Osteocyte (in vitro differentiated cells): ENCODE measurements around the gene LRFN4. TPM values are rescaled to one million over a fixed set of nuclear protein-coding genes. Genes with fewer than 3 reads are reported as not detected.

Experiments
- DNase-seq: peaks from one replicate; pipeline ENCODE4 v3.0.0; 2021; ENCODE audit warnings: mixed read lengths; ENCODE audit not compliant: unreplicated experiment; ENCODE audit errors: extremely low spot score
- H3K27ac Mint-ChIP-seq: one replicate; pipeline ENCODE4 v1.8.0; 2021; ENCODE audit warnings: mild to moderate bottlenecking, mixed read lengths; ENCODE audit not compliant: unreplicated experiment
- H3K27me3 Mint-ChIP-seq: one replicate; pipeline ENCODE4 v1.8.0; 2021; ENCODE audit warnings: mixed read lengths; ENCODE audit not compliant: unreplicated experiment
- H3K36me3 Mint-ChIP-seq: one replicate; pipeline ENCODE4 v1.8.0; 2021; ENCODE audit warnings: mixed read lengths; ENCODE audit not compliant: unreplicated experiment
- H3K4me1 Mint-ChIP-seq: one replicate; pipeline ENCODE4 v1.8.0; 2021; ENCODE audit warnings: mixed read lengths; ENCODE audit not compliant: unreplicated experiment
- H3K4me3 Mint-ChIP-seq: one replicate; pipeline ENCODE4 v1.8.0; 2021; ENCODE audit warnings: mild to moderate bottlenecking, moderate library complexity, mixed read lengths; ENCODE audit not compliant: unreplicated experiment
- H3K9me3 Mint-ChIP-seq: one replicate; pipeline ENCODE4 v1.8.0; 2021; ENCODE audit warnings: mixed read lengths; ENCODE audit not compliant: unreplicated experiment
- total RNA-seq: library from RNA; stranded (reverse); gene quantifications from 2 replicates; pipeline ENCODE4 v1.2.1, GENCODE V29; 2021
- TF ChIP-seq, protein P1 (sequence below): fragments of 200-600 bp; sonication (generic); IDR thresholded peaks from 2 replicates; pipeline ENCODE4 v1.5.0; 2021; ENCODE audit warnings: antibody characterized with exemption, mild to moderate bottlenecking, moderate library complexity

The LRFN4 gene
- total RNA-seq, 1 donor from 2014 or later: 45.0 TPM

DNA sequence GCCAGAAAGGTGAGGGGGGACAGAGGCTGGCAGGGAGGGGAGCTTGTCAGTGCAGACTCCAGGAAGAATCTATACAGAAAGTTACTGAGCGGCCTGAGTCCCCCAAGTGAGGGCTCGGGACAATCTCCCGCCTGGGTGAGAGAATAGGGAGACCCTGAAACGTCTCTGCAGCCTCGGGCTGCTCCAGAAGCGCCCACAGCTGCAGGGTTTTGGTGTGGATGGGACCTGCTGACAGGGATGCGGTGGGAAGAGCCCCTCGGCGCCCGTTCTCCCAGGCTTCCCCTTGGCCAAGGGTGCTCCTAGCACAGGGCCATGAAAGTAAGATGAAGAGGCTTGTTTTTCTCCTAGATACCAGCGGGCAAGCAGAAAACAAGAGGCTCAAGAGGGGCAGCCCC, 14.4 kb upstream of the LRFN4 start:
- peaks cover 32% of the 10 kb centered on the region for H3K4me1 Mint-ChIP-seq
- H3K4me3 Mint-ChIP-seq: peak overlapping the region; percentile 92
- H3K27ac Mint-ChIP-seq: peak overlapping the region; percentile 94
- H3K27me3 Mint-ChIP-seq: no peaks in the 10 kb centered on the region
- H3K36me3 Mint-ChIP-seq: peaks cover 13% of the 10 kb centered on the region
- H3K9me3 Mint-ChIP-seq: no peaks in the 10 kb centered on the region
- TF ChIP-seq, protein P1, sequence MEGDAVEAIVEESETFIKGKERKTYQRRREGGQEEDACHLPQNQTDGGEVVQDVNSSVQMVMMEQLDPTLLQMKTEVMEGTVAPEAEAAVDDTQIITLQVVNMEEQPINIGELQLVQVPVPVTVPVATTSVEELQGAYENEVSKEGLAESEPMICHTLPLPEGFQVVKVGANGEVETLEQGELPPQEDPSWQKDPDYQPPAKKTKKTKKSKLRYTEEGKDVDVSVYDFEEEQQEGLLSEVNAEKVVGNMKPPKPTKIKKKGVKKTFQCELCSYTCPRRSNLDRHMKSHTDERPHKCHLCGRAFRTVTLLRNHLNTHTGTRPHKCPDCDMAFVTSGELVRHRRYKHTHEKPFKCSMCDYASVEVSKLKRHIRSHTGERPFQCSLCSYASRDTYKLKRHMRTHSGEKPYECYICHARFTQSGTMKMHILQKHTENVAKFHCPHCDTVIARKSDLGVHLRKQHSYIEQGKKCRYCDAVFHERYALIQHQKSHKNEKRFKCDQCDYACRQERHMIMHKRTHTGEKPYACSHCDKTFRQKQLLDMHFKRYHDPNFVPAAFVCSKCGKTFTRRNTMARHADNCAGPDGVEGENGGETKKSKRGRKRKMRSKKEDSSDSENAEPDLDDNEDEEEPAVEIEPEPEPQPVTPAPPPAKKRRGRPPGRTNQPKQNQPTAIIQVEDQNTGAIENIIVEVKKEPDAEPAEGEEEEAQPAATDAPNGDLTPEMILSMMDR: no peak
- DNase-seq: no peak

DNA sequence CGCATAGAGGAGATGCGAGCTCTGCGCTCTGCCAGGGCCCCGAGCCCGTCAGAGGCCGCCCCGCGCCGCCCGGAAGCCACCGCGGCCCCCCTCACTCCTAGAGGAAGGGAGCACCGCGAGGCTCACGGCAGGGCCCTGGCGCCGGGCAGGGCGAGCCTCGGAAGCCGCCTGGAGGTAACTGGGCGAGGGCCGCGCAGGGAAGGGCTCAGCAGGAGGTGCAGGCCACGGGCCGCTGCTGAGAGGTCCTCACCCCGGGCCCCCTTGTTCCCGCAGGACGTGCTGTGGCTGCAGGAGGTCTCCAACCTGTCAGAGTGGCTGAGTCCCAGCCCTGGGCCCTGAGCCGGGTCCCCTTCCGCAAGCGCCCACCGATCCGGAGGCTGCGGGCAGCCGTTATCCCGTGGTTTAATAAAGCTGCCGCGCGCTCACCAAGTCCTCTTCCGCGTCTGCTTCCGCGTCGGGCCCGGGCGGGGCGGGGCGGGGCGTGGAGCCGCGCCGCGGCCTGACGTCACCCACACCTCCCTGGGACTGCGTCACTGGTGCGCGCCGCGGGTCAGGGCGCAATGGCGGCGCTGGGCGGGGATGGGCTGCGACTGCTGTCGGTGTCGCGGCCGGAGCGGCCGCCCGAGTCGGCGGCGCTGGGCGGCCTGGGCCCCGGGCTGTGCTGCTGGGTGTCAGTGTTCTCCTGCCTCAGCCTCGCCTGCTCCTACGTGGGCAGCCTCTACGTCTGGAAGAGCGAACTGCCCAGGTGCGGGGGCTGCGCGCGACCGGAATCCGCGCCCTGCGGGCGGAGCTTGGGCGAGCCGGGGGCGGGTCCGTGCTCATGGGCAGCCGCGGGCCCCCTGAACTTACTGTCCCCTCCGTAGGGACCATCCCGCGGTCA, 13.7 kb upstream of the LRFN4 start, which contains the start of gene RCE1:
Gene RCE1 (plus strand): TSS at position 546 of the 880 bp plus-strand sequence. CDS start 15 bp downstream, at position 561.
- H3K4me3 Mint-ChIP-seq: peak within 1 kb of the TSS; percentile 93
- TF ChIP-seq, protein P1: no peak
- H3K36me3 Mint-ChIP-seq: peaks cover 13% of the 10 kb centered on the region
- DNase-seq: peak; percentile 96
- peaks cover 32% of the 10 kb centered on the region for H3K4me1 Mint-ChIP-seq
- no peaks in the 10 kb centered on the region for H3K9me3 Mint-ChIP-seq
- no peaks in the 10 kb centered on the region for H3K27me3 Mint-ChIP-seq
- peak within 1 kb of the TSS; percentile 94 for H3K27ac Mint-ChIP-seq

DNA sequence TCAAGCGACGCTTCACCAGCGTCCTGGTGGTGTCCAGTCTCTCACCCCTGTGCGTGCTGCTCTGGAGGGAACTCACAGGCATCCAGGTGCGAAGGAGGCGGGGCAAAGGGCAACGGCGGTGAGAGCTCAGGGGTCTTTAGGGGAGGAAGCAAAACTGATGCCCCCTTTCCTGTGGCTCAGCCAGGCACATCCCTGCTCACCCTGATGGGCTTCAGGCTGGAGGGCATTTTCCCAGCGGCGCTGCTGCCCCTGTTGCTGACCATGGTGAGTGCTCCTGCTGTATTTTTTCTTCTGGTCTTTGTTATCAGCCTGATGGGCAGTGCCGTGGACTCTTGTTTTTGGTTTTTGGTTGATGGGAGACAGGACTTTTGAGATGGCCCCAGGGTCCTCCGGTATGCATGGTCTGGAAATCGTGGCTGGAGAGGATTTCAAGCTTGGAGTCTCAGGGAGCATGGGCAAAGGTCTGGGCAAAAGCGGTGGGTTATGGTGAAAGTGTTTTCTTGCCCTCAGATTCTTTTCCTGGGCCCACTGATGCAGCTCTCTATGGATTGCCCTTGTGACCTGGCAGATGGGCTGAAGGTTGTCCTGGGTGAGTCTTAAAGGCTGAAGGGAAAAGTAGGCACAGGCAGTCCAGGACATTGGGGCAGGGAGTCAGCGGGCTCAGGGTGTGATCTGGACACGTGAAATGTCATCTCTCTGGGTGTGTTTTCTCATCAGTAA, 12.9 kb upstream of the LRFN4 start:
- DNase-seq: no peak
- TF ChIP-seq, protein P1: no peak
- peaks cover 13% of the 10 kb centered on the region for H3K36me3 Mint-ChIP-seq
- peak overlapping the region; percentile 91 for H3K27ac Mint-ChIP-seq
- peak overlapping the region; percentile 93 for H3K4me3 Mint-ChIP-seq
- H3K4me1 Mint-ChIP-seq: peaks cover 32% of the 10 kb centered on the region
- no peaks in the 10 kb centered on the region for H3K9me3 Mint-ChIP-seq
- no peaks in the 10 kb centered on the region for H3K27me3 Mint-ChIP-seq

DNA sequence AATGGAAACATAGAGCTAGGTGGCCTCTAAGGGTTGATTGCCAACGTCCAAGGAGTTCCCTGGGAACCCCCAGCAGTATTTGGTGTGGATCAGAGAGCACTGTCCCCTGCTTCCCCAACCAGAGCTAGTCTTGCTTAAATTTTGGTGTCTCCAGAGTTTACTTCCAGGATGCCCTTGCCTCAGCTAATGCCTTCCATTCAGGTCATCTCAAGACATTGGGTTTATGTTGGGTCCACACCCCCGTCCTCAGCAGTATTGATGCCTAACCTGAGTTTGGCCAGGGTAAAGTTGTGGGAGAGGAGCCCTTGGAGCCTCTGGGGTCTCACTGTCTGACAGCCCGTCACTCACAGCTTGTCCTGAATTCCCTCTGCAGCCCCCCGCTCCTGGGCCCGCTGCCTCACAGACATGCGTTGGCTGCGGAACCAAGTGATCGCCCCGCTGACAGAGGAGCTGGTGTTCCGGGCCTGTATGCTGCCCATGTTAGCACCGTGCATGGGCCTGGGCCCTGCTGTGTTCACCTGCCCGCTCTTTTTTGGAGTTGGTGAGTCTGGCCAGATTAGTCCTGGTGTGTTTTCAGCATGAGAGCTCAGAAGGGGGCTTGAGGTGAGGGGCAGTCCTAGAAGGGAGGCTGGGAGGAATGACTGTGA, 12.2 kb upstream of the LRFN4 start:
- peaks cover 32% of the 10 kb centered on the region for H3K4me1 Mint-ChIP-seq
- DNase-seq: no peak
- H3K27me3 Mint-ChIP-seq: no peaks in the 10 kb centered on the region
- H3K9me3 Mint-ChIP-seq: no peaks in the 10 kb centered on the region
- H3K27ac Mint-ChIP-seq: peak overlapping the region; percentile 91
- peak overlapping the region; percentile 93 for H3K4me3 Mint-ChIP-seq
- TF ChIP-seq, protein P1: no peak
- peaks cover 10% of the 10 kb centered on the region for H3K36me3 Mint-ChIP-seq
